ENCODE results near the gene FAM171A1.
A peak's percentile ranks its signal among the peaks of the same experiment; 100 is the strongest.

Gene FAM171A1

GRCh38 chr10:15296701-15297100 is 74.4 kb downstream of the FAM171A1 start:
- H3K79me1 ChIP-seq (ENCODE audit: low read length) = no peaks in the 10 kb centered on the region
- H3K23ac ChIP-seq (ENCODE audit: low read length) = no peak overlapping the region
- H3K4me1 ChIP-seq (ENCODE audit: control insufficient read depth in 1 of 2, insufficient read depth in 2 of 2, low read length in 2 of 2) = no peaks in the 10 kb centered on the region
- H3K9me3 ChIP-seq (ENCODE audit: insufficient read depth, low read depth, low read length) = peaks cover 2% of the 10 kb centered on the region
- no peak overlapping the region for H2BK5ac ChIP-seq (ENCODE audit: low read depth, low read length, poor library complexity)
- no peak for DNase-seq
- H2AFZ ChIP-seq (ENCODE audit: insufficient read depth, low read length, poor library complexity) = no peak overlapping the region
- H2BK120ac ChIP-seq (ENCODE audit: insufficient read depth, low read length, poor library complexity) = no peak overlapping the region
- no peak overlapping the region for H3K14ac ChIP-seq (ENCODE audit: low read length)
- no peak overlapping the region for H3K18ac ChIP-seq (ENCODE audit: low read length)
- no peaks in the 10 kb centered on the region for H3K36me3 ChIP-seq (ENCODE audit: control insufficient read depth in 1 of 2, insufficient read depth in 2 of 2, low read length in 2 of 2)
- H3K79me2 ChIP-seq (ENCODE audit: control insufficient read depth, insufficient read depth, low read length, poor library complexity) = no peaks in the 10 kb centered on the region
- H4K8ac ChIP-seq (ENCODE audit: low read depth, low read length) = no peak overlapping the region
- no peak overlapping the region for H3K4me3 ChIP-seq (ENCODE audit: low read depth, low read length)
- H2AK5ac ChIP-seq (ENCODE audit: low read length) = no peak overlapping the region
- no peak overlapping the region for H2BK12ac ChIP-seq (ENCODE audit: low read length)
- no peak overlapping the region for H4K12ac ChIP-seq (ENCODE audit: low read depth, low read length)
- no peak overlapping the region for H3K27ac ChIP-seq (ENCODE audit: low read depth, low read length)
- H3K4ac ChIP-seq (ENCODE audit: low read depth, low read length) = no peak overlapping the region
- H3K4me2 ChIP-seq (ENCODE audit: low read length) = no peak overlapping the region
- H3K9ac ChIP-seq (ENCODE audit: low read length) = no peak overlapping the region
- no peak overlapping the region for H4K91ac ChIP-seq (ENCODE audit: low read depth, low read length)
- no CpG with 5 or more reads among the region's 6 CpGs for WGBS (ENCODE audit: extremely low coverage, insufficient coverage, insufficient read length)
- no peaks in the 10 kb centered on the region for H3K27me3 ChIP-seq (ENCODE audit: insufficient read depth, low read length)

- Histone ChIP-seq H2BK5ac (ENCODE audit: low read depth, low read length, poor library complexity) (no peak overlapping the region), H2AFZ (ENCODE audit: insufficient read depth, low read length, poor library complexity) (no peak overlapping the region), H3K9me3 (ENCODE audit: insufficient read depth, low read depth, low read length) (peaks cover 2% of the 10 kb centered on the region), H4K8ac (ENCODE audit: low read depth, low read length) (no peak overlapping the region), H3K18ac (ENCODE audit: low read length) (no peak overlapping the region), H2BK120ac (ENCODE audit: insufficient read depth, low read length, poor library complexity) (no peak overlapping the region), H2BK12ac (ENCODE audit: low read length) (no peak overlapping the region), H4K12ac (ENCODE audit: low read depth, low read length) (no peak overlapping the region), H3K9ac (ENCODE audit: low read length) (no peak overlapping the region), H3K27ac (ENCODE audit: low read depth, low read length) (no peak overlapping the region), H3K14ac (ENCODE audit: low read length) (no peak overlapping the region), H3K4me3 (ENCODE audit: low read depth, low read length) (no peak overlapping the region), H3K36me3 (ENCODE audit: control insufficient read depth in 1 of 2, insufficient read depth in 2 of 2, low read length in 2 of 2) (no peaks in the 10 kb centered on the region), H3K79me1 (ENCODE audit: low read length) (no peaks in the 10 kb centered on the region), H3K4me1 (ENCODE audit: control insufficient read depth in 1 of 2, insufficient read depth in 2 of 2, low read length in 2 of 2) (peaks cover 2 to 5% of the 10 kb centered on the region in 2 experiments), H3K79me2 (ENCODE audit: control insufficient read depth, insufficient read depth, low read length, poor library complexity) (no peaks in the 10 kb centered on the region), H3K23ac (ENCODE audit: low read length) (peak overlapping the region; percentile 46), H3K4me2 (ENCODE audit: low read length) (no peak overlapping the region), H3K27me3 (ENCODE audit: insufficient read depth, low read length) (no peaks in the 10 kb centered on the region), H3K4ac (ENCODE audit: low read depth, low read length) (no peak overlapping the region), H2AK5ac (ENCODE audit: low read length) (no peak overlapping the region), H4K91ac (ENCODE audit: low read depth, low read length) (no peak overlapping the region)
- no CpG with 5 or more reads among the region's 5 CpGs for WGBS (ENCODE audit: extremely low coverage, insufficient coverage, insufficient read length)
- no peak for DNase-seq
Observed at GRCh38 chr10:15295537-15296325, 75.4 kb downstream of the FAM171A1 start.

- Histone ChIP-seq H2BK5ac (ENCODE audit: low read depth, low read length, poor library complexity) (no peak overlapping the region), H3K23ac (ENCODE audit: low read length) (no peak overlapping the region), H4K12ac (ENCODE audit: low read depth, low read length) (no peak overlapping the region), H3K79me1 (ENCODE audit: low read length) (no peaks in the 10 kb centered on the region), H2AFZ (ENCODE audit: insufficient read depth, low read length, poor library complexity) (no peak overlapping the region), H3K4me2 (ENCODE audit: low read length) (no peak overlapping the region), H3K18ac (ENCODE audit: low read length) (no peak overlapping the region), H3K4me3 (ENCODE audit: low read depth, low read length) (no peak overlapping the region), H2BK120ac (ENCODE audit: insufficient read depth, low read length, poor library complexity) (no peak overlapping the region), H2AK5ac (ENCODE audit: low read length) (no peak overlapping the region), H3K4ac (ENCODE audit: low read depth, low read length) (no peak overlapping the region), H3K14ac (ENCODE audit: low read length) (no peak overlapping the region), H3K27ac (ENCODE audit: low read depth, low read length) (no peak overlapping the region), H3K9ac (ENCODE audit: low read length) (no peak overlapping the region), H3K27me3 (ENCODE audit: insufficient read depth, low read length) (no peaks in the 10 kb centered on the region), H3K36me3 (ENCODE audit: control insufficient read depth in 1 of 2, insufficient read depth in 2 of 2, low read length in 2 of 2) (no peaks in the 10 kb centered on the region), H2BK12ac (ENCODE audit: low read length) (no peak overlapping the region), H4K8ac (ENCODE audit: low read depth, low read length) (no peak overlapping the region), H3K79me2 (ENCODE audit: control insufficient read depth, insufficient read depth, low read length, poor library complexity) (no peaks in the 10 kb centered on the region), H3K4me1 (ENCODE audit: control insufficient read depth in 1 of 2, insufficient read depth in 2 of 2, low read length in 2 of 2) (peaks cover 3 to 12% of the 10 kb centered on the region in 2 experiments), H4K91ac (ENCODE audit: low read depth, low read length) (no peak overlapping the region), H3K9me3 (ENCODE audit: insufficient read depth, low read depth, low read length) (peaks cover 2% of the 10 kb centered on the region)
- no CpG with 5 or more reads among the region's 13 CpGs for WGBS (ENCODE audit: extremely low coverage, insufficient coverage, insufficient read length)
- DNase-seq = no peak
Observed at GRCh38 chr10:15293862-15294842, 76.9 kb downstream of the FAM171A1 start.

- Histone ChIP-seq H3K79me2 (ENCODE audit: control insufficient read depth, insufficient read depth, low read length, poor library complexity) (no peaks in the 10 kb centered on the region), H2BK5ac (ENCODE audit: low read depth, low read length, poor library complexity) (no peak overlapping the region), H4K91ac (ENCODE audit: low read depth, low read length) (no peak overlapping the region), H3K4ac (ENCODE audit: low read depth, low read length) (no peak overlapping the region), H4K12ac (ENCODE audit: low read depth, low read length) (no peak overlapping the region), H4K8ac (ENCODE audit: low read depth, low read length) (no peak overlapping the region), H2BK120ac (ENCODE audit: insufficient read depth, low read length, poor library complexity) (no peak overlapping the region), H3K27ac (ENCODE audit: low read depth, low read length) (peak overlapping the region; percentile 8), H3K27me3 (ENCODE audit: insufficient read depth, low read length) (no peaks in the 10 kb centered on the region), H3K4me1 (ENCODE audit: control insufficient read depth in 1 of 2, insufficient read depth in 2 of 2, low read length in 2 of 2) (peaks cover 3 to 12% of the 10 kb centered on the region in 2 experiments), H2AK5ac (ENCODE audit: low read length) (no peak overlapping the region), H3K23ac (ENCODE audit: low read length) (no peak overlapping the region), H3K4me3 (ENCODE audit: low read depth, low read length) (no peak overlapping the region), H3K18ac (ENCODE audit: low read length) (no peak overlapping the region), H3K9me3 (ENCODE audit: insufficient read depth, low read depth, low read length) (peaks cover 2% of the 10 kb centered on the region), H3K79me1 (ENCODE audit: low read length) (no peaks in the 10 kb centered on the region), H2AFZ (ENCODE audit: insufficient read depth, low read length, poor library complexity) (no peak overlapping the region), H2BK12ac (ENCODE audit: low read length) (no peak overlapping the region), H3K4me2 (ENCODE audit: low read length) (no peak overlapping the region), H3K14ac (ENCODE audit: low read length) (peak overlapping the region; percentile 32), H3K36me3 (ENCODE audit: control insufficient read depth in 1 of 2, insufficient read depth in 2 of 2, low read length in 2 of 2) (no peaks in the 10 kb centered on the region), H3K9ac (ENCODE audit: low read length) (no peak overlapping the region)
- no CpG with 5 or more reads among the region's 7 CpGs for WGBS (ENCODE audit: extremely low coverage, insufficient coverage, insufficient read length)
- DNase-seq = no peak
Observed at GRCh38 chr10:15290671-15291070, 80.4 kb downstream of the FAM171A1 start.

All from trophoblast cell (in vitro differentiated cells and primary cell).